Testis (tissue), 3 donors: ENCODE data around the gene METTL5. TPM values are rescaled to one million over a fixed set of nuclear protein-coding genes. Genes with fewer than 3 reads are reported as not detected.

ENCODE experiments used
- DNase-seq: peaks from one replicate; pipeline ENCODE4 v3.0.0-alpha.2; 2019
- H3K27ac ChIP-seq, 2 donors: fragments of 200-600 bp; sonication (generic); one replicate each; pipeline ENCODE4 v1.5.1; 2019
- H3K27me3 ChIP-seq: fragments of 200-600 bp; sonication (generic); one replicate; pipeline ENCODE4 v1.5.1; 2019
- H3K36me3 ChIP-seq: fragments of 200-600 bp; sonication (generic); one replicate; pipeline ENCODE4 v1.5.1; 2017; ENCODE audit warnings: low read depth; ENCODE audit errors: missing control alignments
- H3K4me1 ChIP-seq: fragments of 200-600 bp; sonication (generic); one replicate; pipeline ENCODE4 v1.5.1; 2019
- H3K4me3 ChIP-seq, 2 donors: fragments of 200-600 bp; sonication (generic); one replicate each; pipeline ENCODE4 v1.5.1; 2017 to 2019
- H3K9me3 ChIP-seq: fragments of 200-600 bp; sonication (generic); one replicate; pipeline ENCODE4 v1.5.1; 2017
- POLR2A ChIP-seq: fragments of 450-650 bp; IDR thresholded peaks from one replicate; pipeline ENCODE4 v1.6.1; 2017; ENCODE audit warnings: antibody characterized with exemption, mild to moderate bottlenecking, moderate library complexity
- WGBS, 2 donors: methylation state at CpG; one replicate each; pipeline ENCODE4 v1.1.5; 2018; 5-methylcytosine and 5-hydroxymethylcytosine counted together
- intact Hi-C: fragments of 100-400 bp; cut with DNase I; formaldehyde crosslinking; loops from one replicate; pipeline ENCODE4 v1.15.1; 2023; ENCODE audit warnings: low total_unique reads
- polyA plus RNA-seq: library from polyadenylated mRNA; stranded (reverse); fragments of 350-450 nt; fragmentation: Illumina TruSeq; extraction: RNeasy Lipid Tissue Mini Kit (QIAGEN cat#74804); gene quantifications from one replicate; pipeline ENCODE4 v1.2.3, GENCODE V29; 2014; ENCODE audit warnings: low read depth, low replicate concordance; ENCODE audit not compliant: insufficient read depth
- total RNA-seq, 2 donors: library from RNA; depleted of rRNA; stranded (reverse); fragments of >200 nt; gene quantifications; one replicate each; pipeline ENCODE4 v1.2.3, GENCODE V29; 2016
- TF ChIP-seq, protein P1 (sequence below), 3 experiments: fragments of 450-650 bp in 2 of 3; fragments of 200-600 bp in 1 of 3; sonication (generic) in 1 of 3; IDR thresholded peaks; one replicate each; pipeline ENCODE4 v1.5.1; 2016 to 2019; ENCODE audit warnings: antibody characterized with exemption in 3 of 3, mild to moderate bottlenecking in 2 of 3, moderate library complexity in 1 of 3

METTL5 gene
- total and polyA plus RNA-seq, 3 donors from 2014 or later = 35.8 to 48.2 (median 40.2) TPM

DNA sequence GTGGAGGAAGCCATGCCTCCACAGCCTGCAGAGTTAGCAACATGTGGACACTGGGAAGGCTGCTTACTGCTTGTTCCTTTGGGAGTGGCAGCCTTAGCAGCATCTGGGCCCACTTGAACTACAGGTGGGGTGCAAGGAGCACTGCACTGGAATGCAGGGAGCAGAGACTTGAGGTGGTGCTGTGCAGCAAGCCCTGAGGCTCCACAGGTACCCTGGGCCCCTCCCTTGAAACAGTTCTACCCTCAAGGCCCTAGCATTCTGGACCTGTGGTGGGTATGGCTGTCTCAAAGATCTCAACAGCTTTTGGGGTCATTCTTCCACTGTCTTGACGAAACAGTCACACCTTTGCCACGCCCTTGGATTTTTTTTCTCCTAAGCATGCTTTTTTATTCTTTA is 16.0 kb upstream of the METTL5 start:
- H3K27ac ChIP-seq = peak overlapping the region; percentile 72 to 75
- WGBS, 2 donors = 79 to 93% methylated on average over 2 of the region's 2 CpGs

DNA sequence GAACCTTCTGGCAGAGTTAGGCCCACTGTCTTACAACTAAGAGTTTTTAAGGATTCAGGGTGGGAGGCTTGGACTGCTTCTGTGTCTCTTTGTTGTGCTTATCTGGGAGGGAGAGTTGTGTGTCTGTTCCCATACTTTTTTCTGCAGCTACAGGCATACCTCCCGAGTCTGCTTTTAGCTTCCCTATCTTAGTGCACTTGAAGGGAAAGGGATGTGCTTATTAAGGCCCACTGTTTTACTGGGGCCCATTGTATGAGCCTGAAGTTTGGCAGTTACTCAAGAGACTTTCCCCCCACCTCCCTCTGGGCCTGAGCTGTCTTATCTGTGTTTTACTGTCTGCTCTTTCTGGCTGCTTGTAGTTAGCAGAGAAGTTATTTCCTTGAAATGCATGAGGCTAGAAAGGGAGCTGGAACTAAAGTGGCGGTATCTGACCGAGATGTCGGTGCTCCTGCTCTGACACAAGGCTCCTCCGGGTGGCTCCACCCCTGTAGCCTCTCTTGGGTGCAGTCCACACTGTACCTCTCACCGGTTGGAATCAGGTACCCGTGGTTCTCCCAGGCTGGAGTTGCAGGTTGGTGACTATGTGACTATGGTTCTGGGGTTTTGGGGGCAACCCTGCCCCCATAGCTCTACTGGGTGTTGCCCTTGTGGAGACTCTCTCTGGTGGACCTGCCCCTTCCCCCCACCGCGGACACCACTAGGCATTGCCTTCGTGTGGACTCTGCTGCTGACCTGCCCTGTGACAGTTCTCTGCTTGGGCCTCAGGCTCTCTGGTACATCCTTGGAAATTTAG is 15.4 kb upstream of the METTL5 start:
- WGBS, 2 donors = 26 to 28% methylated on average over 8 to 10 of the region's 10 CpGs
- TF ChIP-seq POLR2A = no peak
- TF ChIP-seq, protein P1, sequence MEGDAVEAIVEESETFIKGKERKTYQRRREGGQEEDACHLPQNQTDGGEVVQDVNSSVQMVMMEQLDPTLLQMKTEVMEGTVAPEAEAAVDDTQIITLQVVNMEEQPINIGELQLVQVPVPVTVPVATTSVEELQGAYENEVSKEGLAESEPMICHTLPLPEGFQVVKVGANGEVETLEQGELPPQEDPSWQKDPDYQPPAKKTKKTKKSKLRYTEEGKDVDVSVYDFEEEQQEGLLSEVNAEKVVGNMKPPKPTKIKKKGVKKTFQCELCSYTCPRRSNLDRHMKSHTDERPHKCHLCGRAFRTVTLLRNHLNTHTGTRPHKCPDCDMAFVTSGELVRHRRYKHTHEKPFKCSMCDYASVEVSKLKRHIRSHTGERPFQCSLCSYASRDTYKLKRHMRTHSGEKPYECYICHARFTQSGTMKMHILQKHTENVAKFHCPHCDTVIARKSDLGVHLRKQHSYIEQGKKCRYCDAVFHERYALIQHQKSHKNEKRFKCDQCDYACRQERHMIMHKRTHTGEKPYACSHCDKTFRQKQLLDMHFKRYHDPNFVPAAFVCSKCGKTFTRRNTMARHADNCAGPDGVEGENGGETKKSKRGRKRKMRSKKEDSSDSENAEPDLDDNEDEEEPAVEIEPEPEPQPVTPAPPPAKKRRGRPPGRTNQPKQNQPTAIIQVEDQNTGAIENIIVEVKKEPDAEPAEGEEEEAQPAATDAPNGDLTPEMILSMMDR (IDR thresholded peaks at IDR 0.05) = no peak

More for the DNA sequence above, 16.0 kb upstream of the METTL5 start:
- TF ChIP-seq, protein P1 (IDR thresholded peaks at IDR 0.05) = no peak
- TF ChIP-seq POLR2A = no peak
- H3K36me3 ChIP-seq = no peaks in the 10 kb centered on the region
- H3K4me1 ChIP-seq = peaks cover 34% of the 10 kb centered on the region
- H3K9me3 ChIP-seq = no peaks in the 10 kb centered on the region
- H3K27me3 ChIP-seq = no peaks in the 10 kb centered on the region
- no peak overlapping the region for H3K4me3 ChIP-seq
- no peak for DNase-seq
- intact Hi-C loops = no loop called here

DNA sequence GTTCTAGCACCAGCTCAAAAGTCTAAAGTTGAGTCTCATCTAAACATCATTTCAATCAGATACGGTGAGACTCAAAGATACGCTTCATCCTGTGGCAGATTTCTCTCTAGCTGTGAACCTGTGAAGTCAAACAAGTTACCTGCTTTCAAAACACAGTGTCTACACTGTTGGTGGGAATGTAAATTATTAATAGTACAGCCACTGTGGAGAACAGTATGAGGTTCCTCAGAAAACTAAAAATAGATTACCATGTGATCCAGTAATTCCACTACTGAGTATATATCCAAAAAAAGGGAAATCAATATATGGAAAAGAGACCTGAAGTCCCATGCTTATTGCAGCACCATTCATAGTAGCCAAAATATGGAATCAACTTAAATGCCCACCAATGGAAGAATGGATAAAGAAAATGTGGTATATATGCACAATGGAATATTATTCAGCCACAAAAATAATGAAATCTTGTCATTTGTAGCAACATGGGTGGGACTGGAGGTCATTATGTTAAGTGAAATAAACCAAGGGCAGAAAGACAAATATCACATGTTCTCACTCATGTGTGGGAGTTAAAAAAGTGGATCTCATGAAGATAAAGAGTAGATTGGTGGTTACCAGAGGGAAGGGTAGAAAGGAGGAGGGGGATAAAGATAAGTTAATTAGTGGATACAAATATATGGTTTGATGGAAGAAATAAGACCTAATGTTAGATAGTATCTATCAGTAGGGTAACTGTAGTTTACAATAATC is 14.2 kb upstream of the METTL5 start:
- Histone ChIP-seq H3K27ac (peak overlapping the region; percentile 3 to 33), H3K27me3 (no peaks in the 10 kb centered on the region), H3K36me3 (no peaks in the 10 kb centered on the region), H3K4me3 (no peak overlapping the region), H3K4me1 (peaks cover 34% of the 10 kb centered on the region), H3K9me3 (no peaks in the 10 kb centered on the region)
- no peak for DNase-seq
- intact Hi-C loops = no loop called here
- TF ChIP-seq POLR2A = no peak
- 94 to 97% methylated on average over 2 of the region's 2 CpGs for WGBS, 2 donors

More for the DNA sequence above, 15.4 kb upstream of the METTL5 start:
- H3K9me3 ChIP-seq = no peaks in the 10 kb centered on the region
- peak; percentile 78 for DNase-seq
- H3K4me1 ChIP-seq = peaks cover 34% of the 10 kb centered on the region
- peak overlapping the region; percentile 72 to 75 for H3K27ac ChIP-seq
- no peak overlapping the region for H3K4me3 ChIP-seq
- no peaks in the 10 kb centered on the region for H3K27me3 ChIP-seq
- no peaks in the 10 kb centered on the region for H3K36me3 ChIP-seq
- intact Hi-C loops = no loop called here

DNA sequence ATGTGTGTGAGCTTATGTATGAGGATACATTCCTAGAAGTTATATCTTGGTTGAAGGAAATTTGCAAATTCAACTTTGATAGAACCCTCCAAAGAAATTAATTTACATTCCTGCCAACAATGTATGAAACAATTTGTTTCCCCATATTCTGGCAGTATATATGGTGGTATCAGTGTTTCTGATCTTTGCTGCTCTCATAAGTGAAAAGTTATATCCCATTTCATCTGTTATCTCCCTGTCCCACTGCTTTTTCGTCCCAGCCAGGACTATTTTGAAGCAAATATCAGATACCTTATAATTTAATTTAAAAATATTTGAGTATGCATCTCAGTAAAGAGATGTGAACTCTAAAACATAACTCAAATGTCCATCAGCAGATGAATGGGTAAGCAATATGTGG is 9.7 kb upstream of the METTL5 start:
- H3K9me3 ChIP-seq = no peaks in the 10 kb centered on the region
- no peaks in the 10 kb centered on the region for H3K27me3 ChIP-seq
- H3K4me1 ChIP-seq = peaks cover 19% of the 10 kb centered on the region
- no peak overlapping the region for H3K4me3 ChIP-seq
- no peak for TF ChIP-seq POLR2A
- TF ChIP-seq, protein P1 (IDR thresholded peaks at IDR 0.05) = no peak
- H3K27ac ChIP-seq = no peak overlapping the region
- H3K36me3 ChIP-seq = no peaks in the 10 kb centered on the region
- 54 to 70% methylated on average over 1 of the region's 1 CpG for WGBS, 2 donors
- DNase-seq = no peak
- intact Hi-C loops = no loop called here

DNA sequence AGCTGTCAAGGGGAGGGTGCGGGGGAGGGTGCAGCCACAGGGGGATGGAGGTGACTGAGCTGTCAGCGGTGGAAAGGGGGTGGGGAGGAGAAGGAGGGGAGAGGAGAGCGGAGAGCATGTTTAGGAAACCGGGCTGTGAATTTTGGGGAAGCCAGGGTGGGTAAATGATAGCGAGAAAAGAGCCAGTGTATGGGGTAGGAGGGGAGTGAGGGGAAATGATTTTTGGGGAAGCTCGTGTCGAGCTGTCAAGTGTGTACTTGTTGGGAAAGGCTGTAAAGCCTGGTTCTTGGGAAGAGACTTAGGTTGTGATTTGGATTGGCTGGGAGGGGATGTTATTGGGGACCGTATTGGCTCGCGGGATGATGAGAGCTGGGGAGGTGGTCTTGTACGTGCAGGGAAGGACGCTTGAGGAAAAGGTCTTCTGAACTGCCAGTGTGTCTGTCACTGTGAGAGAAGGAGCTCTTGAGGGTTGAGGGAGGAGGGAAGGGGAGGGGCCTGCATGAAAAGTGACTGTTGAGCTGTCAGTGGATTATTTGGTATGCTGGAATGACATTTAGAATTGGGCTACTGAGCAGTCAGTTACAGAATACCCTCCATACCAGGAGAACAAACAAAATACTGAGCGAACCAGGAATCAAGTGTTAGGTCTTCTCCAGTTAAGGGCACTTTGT is 3.6 kb upstream of the METTL5 start:
- 0 to 2% methylated on average over 12 to 13 of the region's 13 CpGs for WGBS, 2 donors
- TF ChIP-seq, protein P1 (IDR thresholded peaks at IDR 0.05) = no peak
- TF ChIP-seq POLR2A = no peak
- H3K27ac ChIP-seq = peak overlapping the region; percentile 84 to 93
- intact Hi-C loops = loop anchor here (10.0 kb wide), 1 partner anchor 97 kb away; no protein-coding TSS in a partner anchor
- peak overlapping the region; percentile 87 to 95 for H3K4me3 ChIP-seq
- no peaks in the 10 kb centered on the region for H3K36me3 ChIP-seq
- no peaks in the 10 kb centered on the region for H3K27me3 ChIP-seq
- DNase-seq = peak; percentile 75
- peaks cover 12% of the 10 kb centered on the region for H3K4me1 ChIP-seq
- H3K9me3 ChIP-seq = no peaks in the 10 kb centered on the region
